HG02852 (cell line): Measurements from ENCODE around the gene CFAP61.

Experiments used
- ATAC-seq: cut with Tn5 transposase; IDR thresholded peaks from one replicate; pipeline ENCODE4 v1.9.1; 2021; ENCODE audit warnings: mild to moderate bottlenecking, moderate library complexity; ENCODE audit not compliant: unreplicated experiment

The CFAP61 gene

DNA sequence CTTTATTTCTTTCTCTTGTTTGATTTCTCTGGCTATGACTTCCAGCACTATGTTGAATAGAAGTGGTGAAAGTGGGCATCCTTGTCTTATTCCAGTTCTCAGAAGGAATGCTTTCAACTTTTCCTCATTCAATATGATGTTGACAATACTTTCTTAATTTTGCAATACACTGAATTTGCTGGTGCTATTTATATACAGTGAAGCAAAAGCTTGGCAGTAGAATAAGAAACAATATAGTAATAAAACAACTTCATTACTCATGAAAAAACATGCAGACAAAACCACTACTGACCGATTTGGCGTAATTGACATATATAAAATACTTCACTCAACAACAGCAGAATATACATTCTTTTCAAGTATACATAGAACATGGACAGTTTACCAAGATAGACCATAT lies 96.4 kb downstream of the CFAP61 start:
- ATAC-seq = no peak

DNA sequence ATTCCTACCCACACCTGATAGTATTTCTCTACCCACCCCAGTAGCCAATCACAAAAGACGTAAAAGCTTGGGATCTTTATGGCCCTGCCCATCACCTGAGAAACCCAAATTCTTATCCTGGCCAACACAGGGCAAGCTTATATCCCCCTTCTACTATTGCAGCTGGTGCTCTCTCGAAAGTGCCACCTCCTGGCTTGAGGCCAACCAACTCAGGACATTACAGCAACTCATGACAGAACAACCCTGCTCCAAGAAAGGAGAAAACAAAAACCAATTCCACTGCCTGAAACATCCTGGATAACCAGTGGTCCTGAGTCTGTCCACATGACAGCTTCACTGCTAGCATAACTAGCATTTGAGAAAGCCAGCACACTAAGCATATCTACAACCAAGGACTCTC lies 97.9 kb downstream of the CFAP61 start:
- ATAC-seq = no peak

DNA sequence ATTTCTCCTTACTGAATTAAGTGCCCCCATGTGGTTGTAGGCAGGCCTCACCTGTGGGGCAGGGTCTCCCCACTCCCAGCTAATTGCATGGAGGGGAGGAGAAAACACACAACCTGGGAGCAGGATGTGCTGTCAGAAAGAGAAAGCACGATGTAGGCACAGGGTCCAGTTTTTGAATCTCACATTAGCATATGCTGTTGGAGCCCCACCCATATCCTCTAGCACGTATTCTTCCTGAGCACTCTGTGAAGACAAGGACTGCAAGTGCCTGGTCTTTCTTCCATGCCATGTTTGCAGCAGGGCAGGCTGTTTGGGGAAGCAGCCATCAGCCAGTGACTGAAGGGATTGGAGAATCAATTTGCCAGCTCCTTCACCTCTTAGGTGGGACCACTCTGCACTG lies 108.2 kb downstream of the CFAP61 start:
- ATAC-seq = no peak

DNA sequence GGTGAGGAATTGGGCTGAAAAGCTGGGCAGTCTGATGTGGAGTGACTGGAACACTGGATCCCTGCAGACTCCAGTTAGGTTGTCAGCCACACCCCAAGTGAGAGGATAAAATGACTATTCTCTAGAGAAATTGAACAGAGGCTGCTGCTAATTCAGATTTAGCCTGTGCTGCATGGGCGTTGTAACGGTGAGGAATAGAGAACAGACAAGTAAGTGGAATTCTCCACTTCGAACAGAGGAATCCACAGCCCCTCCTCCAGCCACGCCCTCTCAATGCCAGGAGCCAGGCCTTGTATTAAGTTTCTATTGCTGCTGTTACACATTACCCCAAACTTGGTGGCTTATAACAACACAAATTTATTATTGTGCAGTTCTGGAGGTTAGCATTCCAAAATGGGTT lies 109.3 kb downstream of the CFAP61 start:
- ATAC-seq = no peak

DNA sequence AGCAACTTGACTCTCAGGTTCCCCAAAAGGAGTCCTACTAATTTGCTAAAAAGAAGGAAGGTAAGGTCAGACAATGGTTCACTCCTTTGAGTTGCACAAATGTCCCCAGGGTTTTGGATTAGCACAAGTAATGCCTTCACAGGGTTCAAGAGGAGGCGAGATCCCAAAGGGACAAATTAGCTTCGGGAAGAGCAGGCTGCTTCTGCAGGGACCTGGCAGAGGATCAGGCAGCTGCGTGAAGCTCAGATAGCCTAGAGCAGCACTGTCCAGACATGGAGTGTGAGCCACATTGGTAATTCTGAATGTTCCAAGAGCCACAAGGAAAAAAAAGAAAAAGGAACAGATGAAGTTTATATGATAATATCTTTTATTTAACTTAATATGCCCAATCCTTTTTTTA lies 115.4 kb downstream of the CFAP61 start:
- ATAC-seq = no peak

DNA sequence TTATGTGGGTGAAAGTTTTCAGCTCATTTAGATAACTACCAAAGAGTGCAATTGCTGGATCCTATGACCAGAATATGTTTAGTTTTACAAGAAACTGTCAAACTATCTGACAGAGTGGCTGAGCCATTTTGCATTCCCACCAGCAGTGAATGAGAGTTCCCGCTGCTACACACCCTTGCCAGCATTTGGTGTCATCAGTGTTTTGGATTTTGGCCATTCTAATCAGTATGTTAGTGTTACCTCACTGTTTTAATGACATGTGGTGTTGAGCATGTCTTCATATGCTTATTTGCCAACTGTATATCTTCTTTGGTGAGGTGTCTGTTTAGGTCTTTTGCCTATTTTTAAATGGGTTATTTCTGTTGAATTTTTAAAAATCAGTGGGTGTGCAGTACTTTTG lies 120.9 kb downstream of the CFAP61 start:
- no peak for ATAC-seq

DNA sequence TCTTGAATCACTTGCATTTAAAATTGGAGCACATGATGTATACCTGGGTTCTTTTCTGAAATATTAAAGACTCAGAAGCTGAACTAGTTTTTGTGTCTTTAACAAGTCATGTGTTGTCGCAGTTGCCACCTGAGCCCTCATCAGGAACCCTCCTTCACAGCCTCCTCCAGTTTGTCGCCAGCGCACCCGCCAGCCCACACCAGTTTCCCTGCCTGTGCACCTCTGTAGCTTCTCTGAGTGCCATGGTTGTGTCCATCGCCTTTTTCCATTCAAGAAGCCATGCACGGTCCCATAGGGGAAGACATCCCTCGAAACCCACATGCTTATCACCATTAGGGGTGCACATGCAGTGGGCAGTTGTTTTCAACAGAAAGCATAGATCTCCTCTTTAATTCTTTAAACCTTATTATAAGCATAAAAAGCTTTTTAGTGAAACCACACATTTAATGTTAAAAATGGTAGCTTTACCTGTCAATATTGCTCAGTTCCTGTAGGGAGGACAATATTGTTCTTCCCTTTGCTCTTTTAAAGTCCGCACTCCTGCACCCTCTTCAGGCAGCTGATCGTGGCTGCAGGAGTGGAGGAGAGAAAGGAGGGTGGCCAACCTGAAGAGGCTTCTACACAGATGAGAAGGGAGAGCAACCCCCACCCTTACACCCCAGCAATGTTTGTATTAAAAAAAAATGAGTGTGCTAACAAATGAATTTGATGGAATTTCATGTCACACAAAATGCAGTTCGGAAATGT lies 121.9 kb downstream of the CFAP61 start:
- no peak for ATAC-seq

DNA sequence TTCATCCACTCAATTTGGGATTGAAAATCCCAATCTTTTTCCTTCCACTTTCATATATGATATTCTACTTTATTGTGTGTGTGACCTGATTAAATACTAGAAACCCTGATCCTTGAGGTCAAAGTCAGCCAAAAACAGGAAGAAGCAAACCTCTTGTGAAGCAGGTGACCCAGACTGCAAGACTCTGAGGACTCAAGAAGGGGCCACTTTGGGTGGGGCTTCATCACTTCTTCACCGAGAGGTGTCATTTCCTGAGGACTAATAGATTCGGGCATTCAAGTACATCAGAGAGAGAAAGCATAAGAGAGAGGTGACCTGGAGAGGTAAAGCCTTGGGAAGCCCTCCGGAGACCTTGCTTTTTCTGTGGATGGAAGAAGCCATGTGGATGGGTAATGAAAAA lies 129.0 kb downstream of the CFAP61 start:
- ATAC-seq = no peak

DNA sequence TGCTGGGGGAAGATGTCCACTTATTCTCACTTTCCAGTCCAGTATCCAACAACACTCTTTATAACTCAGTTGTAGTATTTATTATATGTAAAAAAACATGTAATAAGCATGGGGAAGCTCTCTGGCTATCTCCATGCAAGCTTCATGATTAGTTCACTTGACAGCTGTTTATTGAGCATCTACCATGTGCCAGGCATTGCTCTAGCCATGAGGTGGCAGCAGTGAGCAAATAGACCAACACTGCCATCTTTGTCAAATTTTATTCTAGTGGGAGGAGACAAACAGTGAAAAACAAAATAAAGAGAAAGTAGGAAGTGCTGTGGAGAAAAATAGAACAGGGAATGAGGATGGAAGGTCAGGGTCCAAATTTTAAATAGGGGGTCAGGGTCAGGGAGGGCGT lies 131.8 kb downstream of the CFAP61 start:
- no peak for ATAC-seq

DNA sequence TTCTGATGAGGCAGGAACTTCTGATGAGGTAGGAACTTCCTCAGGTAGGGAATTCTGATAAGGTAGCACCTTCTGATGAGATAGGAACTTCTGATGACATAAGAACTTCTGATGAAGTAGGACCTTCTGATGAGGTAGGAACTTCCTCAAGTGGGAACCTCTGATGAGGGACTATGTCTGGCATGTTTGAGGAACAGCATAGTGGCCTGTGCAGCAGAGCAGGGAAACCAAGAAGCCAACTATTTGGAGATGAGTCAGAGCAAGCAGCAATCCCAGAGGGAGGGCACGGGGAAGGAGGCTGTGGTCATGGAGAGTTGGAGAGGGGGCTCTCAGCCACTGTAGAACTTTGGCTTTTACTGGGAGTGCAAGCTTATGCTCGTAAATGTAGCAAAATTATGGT lies 132.4 kb downstream of the CFAP61 start:
- ATAC-seq = no peak

DNA sequence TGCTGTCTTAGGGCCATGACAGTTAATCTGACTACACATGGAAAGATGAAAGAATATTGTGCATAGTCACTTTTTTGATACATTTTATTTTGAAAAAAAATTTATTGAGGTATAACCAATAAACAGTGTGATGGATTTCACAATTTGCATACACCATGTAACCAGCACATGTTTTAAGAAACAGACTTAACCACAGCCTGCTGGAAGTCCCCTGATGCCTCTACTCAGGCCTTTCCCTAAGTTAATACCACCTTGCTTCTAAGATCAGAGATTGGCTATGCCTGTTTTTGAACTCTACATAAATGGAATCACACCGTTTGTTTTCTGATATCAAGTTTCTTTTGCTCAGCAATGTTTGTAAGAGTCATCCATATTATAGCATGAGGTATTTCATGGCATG lies 136.3 kb downstream of the CFAP61 start:
- ATAC-seq = peak; percentile 80

DNA sequence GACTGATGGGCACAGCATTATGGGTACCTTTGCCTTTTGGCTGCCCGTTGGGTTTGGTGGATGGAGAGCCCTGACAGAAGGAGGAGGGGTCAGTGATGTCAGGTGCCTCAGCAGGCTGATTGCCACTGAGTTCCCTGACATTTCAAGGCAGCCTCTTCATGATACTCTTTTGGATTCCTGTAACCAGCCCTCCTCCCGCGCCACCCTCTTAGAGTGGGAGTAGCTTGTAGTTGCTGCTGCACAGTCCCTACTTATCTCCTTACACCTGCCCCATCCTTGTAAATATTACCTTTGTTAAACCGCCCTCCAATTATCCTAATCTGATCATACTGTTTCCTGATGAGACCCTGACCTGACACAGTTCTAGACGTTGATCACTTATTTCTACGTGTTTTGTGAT lies 140.0 kb downstream of the CFAP61 start:
- no peak for ATAC-seq

DNA sequence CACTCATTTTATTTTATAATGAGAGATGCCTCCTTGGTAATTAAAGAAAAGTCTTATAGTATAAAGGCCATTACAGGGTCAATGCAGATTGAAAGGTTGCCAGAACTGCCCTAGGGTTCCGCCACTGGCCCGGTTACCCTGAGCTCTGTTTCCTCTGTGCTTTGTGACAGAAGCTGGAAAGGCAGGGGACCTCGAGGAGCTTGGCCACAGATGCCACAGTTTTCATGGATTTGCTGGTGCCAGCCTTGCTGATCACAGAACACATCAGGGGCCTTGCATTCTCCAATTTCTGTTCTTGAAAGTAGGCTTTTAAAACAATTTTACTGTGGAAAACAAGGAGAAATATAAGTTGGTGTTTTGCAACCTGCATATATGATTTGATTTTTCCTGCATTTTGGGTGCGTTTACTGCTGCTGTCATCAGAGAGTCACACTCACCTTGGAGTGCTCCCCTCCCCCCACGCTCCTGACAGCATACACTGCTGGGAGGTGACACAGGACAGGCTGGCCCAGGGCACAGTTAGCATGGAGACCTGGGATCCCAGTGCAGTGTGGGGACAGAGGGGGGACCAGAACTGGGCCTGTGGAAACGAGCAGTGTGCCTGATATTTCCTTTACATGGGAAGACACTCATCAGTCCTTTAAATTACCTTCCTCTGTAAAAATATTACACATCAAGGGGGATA lies 142.8 kb downstream of the CFAP61 start:
- no peak for ATAC-seq

DNA sequence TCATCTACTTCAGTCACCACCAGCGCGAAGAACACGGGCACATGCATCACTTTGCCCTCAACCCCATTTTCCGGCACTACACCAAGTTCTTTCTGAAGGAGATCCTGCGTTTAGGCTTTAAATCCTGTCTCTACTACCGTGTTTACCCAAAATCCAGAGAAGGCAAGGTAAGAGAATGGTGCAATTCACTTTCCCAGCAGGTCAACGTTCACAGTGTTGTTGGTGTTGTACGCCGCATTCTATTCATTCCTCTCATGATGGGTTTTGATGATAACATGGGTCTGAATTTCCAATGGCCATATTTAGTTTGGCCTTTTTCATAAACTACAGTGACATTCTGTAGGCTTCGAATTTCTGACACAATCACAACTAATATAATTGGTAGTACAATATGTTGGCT lies 144.3 kb downstream of the CFAP61 start:
- ATAC-seq = no peak

DNA sequence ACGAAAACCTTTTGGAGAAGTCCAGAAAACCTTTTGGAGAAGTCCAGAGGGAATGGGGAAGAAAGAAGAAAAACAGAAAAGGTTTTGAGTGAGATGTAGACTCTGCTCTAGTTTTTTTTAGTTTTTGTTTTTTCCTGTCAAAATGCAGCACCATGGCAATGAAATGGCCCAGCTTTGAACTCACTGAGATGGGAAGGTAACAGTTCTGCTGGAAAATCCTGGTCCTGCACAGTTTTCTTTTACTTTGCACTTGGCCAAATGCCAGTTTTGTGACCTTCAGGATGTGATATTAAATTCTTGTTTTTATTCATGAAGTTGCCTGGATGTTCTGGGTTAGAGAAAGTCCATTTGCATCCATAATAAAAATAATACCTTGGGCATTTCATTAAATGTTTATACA lies 145.7 kb downstream of the CFAP61 start:
- ATAC-seq = no peak

DNA sequence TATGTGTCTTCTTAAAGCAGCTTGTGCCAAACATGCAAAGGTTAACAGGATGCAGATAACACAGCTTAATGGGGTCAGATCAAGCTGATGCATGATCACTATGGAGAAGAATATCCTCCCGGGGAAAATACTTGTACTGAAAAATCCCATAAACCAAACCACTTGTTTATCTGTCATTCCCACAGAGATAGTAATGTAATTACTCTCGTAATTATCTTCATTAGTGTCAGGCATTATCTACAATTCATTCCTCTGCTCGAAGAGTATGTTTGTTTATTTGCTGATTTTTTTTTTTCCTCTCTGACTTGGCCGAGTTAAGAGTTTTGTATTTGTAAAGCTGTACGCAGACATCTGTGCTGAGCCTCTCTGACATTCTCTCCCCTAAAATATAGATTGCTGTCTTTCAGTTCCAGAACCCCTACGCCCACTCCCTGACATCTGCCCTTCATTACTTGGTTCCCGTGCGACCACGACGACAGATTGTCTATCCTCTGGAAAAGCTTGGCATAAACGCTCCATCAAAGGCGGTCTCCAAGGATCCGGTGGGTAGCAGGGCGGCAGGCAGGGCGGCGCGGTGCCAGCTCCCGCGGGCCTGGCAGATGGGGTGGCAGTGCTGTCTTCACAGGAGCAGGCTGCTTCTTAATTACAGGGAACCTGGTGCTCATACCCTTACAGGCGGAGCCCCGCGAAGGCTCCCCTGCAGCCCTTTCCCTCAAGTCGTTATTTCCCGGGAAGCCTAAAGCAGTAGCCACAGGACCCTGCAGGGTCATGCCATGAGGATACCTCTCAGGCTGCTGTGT lies 147.2 kb downstream of the CFAP61 start:
- ATAC-seq = no peak

DNA sequence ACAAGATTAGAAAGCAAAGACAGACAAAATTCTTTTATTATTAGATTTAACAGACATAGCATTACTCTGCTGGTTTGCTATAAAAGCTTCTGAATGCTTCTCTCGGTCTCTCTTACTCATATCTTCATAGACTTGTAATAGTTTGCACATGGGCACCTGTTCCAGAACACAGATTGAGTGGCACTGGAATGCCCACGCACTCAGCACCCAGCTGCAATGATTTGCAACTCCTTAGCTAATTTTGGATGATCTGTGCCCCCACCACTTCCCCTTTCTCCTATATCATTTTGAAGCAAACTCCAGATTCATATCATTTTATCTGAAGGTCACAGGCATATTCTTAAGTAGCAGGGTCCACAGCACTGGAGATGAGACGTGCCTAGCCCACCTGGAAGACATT lies 148.8 kb downstream of the CFAP61 start:
- ATAC-seq = no peak

DNA sequence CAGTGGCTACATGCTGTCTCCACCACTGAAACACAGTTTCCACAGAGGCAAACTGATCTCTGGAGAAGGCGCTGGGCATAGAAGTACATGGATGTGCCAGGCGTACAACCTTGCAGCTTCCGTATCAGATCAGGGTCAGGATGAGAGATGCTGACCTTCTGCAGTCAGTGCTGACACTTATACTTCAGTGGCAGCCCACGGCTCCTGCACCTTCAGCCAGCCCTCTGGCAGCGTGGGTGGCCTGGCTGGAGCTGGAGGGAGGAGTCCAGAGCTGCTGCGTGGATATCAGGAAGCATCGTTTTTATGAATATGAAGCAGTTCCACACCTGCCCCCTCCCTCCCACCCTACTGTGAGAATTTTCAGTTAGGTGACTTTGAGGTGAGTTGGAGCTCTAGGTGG lies 149.3 kb downstream of the CFAP61 start:
- no peak for ATAC-seq

DNA sequence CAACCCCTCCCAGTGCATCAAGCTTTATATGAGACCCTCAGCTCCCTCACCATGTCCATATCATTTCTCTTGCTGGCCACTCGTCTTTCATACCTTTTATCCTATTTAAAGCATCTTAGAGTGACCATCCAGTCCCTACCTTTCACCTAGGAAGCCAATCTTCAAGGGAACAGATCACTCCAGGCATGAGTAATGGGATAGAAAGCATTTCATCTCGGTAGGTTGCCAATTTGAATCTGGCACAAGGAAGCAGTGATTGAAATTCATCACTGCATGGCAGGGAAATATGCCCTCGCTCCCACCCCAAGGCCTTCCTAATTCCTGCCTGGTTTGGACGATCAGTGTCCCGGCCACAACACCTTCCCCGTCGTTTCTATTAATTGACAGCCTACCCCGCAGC lies 150.4 kb downstream of the CFAP61 start:
- ATAC-seq = no peak

DNA sequence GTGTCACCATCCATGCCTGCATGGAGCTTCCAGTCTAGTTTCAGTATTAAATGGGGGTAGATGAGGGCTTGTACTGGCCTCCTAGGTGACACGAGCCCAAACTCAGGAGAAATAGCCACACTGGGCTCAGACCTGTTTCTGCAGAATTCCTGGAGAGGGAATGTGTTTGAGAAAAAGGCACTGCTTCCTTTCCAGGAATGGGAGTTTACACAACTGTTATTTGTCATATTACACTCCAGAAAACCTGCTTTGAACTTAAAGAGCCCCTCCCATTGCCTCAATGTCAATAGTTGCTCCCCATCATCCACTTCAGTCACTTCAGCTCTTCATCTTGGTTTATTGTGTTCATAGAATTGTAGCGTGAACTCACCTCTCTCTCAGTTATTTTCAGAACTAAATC lies 151.5 kb downstream of the CFAP61 start:
- no peak for ATAC-seq

DNA sequence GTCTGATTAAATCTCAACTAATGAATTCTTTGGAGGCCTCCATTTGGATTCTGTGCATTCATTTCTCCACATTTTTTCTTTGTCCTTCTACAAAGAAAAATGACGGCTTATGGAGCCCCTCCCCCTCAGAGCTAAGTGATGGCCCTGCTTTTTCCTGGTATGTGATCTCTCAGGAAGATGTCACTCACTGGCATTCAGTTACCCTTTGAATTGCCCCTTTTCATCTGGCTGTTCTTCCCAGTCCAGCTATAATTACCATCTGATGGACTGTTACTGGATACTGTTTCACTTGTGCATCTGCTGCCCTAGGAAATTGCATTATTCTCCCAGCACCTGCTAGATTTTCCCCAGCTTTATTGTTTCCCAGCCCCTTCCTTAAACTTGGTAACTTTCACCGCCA lies 151.9 kb downstream of the CFAP61 start:
- no peak for ATAC-seq
